ENCODE data around the gene ITGA7.

GRCh38 chr12:55692631-55693322, 14.9 kb downstream of the ITGA7 start:
- TF ChIP-seq CTCF (IDR thresholded peaks at IDR 0.05), result no peak
- TF ChIP-seq ATF2 (CRISPR knock-in tag; IDR thresholded peaks at IDR 0.05; ENCODE audit: borderline replicate concordance, low read depth), result no peak
- TF ChIP-seq FOXP4 (CRISPR knock-in tag; IDR thresholded peaks at IDR 0.05), result no peak
- TF ChIP-seq USF2 (CRISPR knock-in tag; IDR thresholded peaks at IDR 0.05), result no peak
- no peak for TF ChIP-seq NR2C2 (CRISPR knock-in tag; IDR thresholded peaks at IDR 0.05)
- no peak for TF ChIP-seq ZNF263 (CRISPR knock-in tag; IDR thresholded peaks at IDR 0.05; ENCODE audit: low read depth)
- TF ChIP-seq MLX (CRISPR knock-in tag; IDR thresholded peaks at IDR 0.05), result no peak
- no peak for TF ChIP-seq E2F4 (CRISPR knock-in tag; IDR thresholded peaks at IDR 0.05; ENCODE audit: borderline replicate concordance, low read depth)
- TF ChIP-seq EMX1 (CRISPR knock-in tag; IDR thresholded peaks at IDR 0.05), result no peak
- no peak for TF ChIP-seq IRF1 (CRISPR knock-in tag; IDR thresholded peaks at IDR 0.05)
- no peak for TF ChIP-seq AFF4 (CRISPR knock-in tag; IDR thresholded peaks at IDR 0.05; ENCODE audit: borderline replicate concordance)
- TF ChIP-seq ATF6 (CRISPR knock-in tag; IDR thresholded peaks at IDR 0.05), result no peak
- TF ChIP-seq ZNF281 (CRISPR knock-in tag; IDR thresholded peaks at IDR 0.05), result no peak
